ENCODE measurements around the gene DHRS9.

DNA sequence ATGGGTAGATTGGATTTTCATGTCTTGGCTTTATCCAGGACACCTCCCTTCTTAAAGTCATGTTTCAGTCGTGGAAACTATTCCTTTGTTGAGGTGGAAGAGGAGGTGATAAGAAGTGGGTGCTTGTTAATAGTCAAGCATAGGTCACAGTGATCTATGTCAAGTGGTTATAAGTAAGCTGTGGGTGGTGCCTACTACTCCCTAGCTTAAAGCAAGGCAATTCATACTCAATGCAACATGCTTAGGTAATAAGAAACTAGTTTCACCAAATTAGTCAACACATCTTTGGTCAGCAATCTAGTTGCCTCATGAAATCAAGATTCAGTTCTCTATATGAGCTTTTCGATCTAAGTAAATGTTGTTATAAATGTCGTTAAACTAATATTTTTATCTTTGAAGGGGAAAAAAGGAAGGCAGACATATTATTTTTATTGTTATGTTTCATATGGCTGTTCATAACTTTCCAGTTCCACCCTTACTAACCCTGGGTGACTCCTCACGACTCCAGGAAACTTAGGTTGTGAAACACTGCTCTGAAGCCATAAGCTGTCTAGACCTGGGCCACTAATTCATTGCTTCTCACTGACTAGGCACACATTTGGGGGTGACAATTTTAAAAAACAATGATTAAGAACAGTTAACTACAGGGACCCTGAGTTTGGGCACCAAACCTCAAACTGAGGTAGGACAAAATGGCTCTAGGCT, 32.5 kb upstream of the DHRS9 start:
- TF ChIP-seq ZFP36 (IDR thresholded peaks at IDR 0.05; ENCODE audit: borderline replicate concordance, partially characterized antibody) (no peak), POLR2A (IDR thresholded peaks at IDR 0.05; ENCODE audit: low read length) (no peak), CBX8 (IDR thresholded peaks at IDR 0.05) (no peak), CHD2 (IDR thresholded peaks at IDR 0.05; ENCODE audit: low read length, partially characterized antibody) (no peak), ESRRA (IDR thresholded peaks at IDR 0.05; ENCODE audit: borderline replicate concordance, low read length) (no peak), CEBPB (IDR thresholded peaks at IDR 0.05) (no peak), MYC (IDR thresholded peaks at IDR 0.05; ENCODE audit: borderline replicate concordance, low read length) (no peak), REST (IDR thresholded peaks at IDR 0.05) (no peak), HDAC2 (IDR thresholded peaks at IDR 0.05) (no peak)
- TF ChIP-seq, protein P1, sequence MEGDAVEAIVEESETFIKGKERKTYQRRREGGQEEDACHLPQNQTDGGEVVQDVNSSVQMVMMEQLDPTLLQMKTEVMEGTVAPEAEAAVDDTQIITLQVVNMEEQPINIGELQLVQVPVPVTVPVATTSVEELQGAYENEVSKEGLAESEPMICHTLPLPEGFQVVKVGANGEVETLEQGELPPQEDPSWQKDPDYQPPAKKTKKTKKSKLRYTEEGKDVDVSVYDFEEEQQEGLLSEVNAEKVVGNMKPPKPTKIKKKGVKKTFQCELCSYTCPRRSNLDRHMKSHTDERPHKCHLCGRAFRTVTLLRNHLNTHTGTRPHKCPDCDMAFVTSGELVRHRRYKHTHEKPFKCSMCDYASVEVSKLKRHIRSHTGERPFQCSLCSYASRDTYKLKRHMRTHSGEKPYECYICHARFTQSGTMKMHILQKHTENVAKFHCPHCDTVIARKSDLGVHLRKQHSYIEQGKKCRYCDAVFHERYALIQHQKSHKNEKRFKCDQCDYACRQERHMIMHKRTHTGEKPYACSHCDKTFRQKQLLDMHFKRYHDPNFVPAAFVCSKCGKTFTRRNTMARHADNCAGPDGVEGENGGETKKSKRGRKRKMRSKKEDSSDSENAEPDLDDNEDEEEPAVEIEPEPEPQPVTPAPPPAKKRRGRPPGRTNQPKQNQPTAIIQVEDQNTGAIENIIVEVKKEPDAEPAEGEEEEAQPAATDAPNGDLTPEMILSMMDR (IDR thresholded peaks at IDR 0.05), result no peak
- TF ChIP-seq, protein P2, sequence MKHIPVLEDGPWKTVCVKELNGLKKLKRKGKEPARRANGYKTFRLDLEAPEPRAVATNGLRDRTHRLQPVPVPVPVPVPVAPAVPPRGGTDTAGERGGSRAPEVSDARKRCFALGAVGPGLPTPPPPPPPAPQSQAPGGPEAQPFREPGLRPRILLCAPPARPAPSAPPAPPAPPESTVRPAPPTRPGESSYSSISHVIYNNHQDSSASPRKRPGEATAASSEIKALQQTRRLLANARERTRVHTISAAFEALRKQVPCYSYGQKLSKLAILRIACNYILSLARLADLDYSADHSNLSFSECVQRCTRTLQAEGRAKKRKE (CRISPR knock-in tag; IDR thresholded peaks at IDR 0.05; ENCODE audit: low read depth), result no peak
- TF ChIP-seq, protein P3, sequence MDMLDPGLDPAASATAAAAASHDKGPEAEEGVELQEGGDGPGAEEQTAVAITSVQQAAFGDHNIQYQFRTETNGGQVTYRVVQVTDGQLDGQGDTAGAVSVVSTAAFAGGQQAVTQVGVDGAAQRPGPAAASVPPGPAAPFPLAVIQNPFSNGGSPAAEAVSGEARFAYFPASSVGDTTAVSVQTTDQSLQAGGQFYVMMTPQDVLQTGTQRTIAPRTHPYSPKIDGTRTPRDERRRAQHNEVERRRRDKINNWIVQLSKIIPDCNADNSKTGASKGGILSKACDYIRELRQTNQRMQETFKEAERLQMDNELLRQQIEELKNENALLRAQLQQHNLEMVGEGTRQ (IDR thresholded peaks at IDR 0.05), result no peak
